ENCODE data around the gene TAOK2.
"Not testable (repeated sequence)": the region's sequence is repeated elsewhere in the genome, so short reads cannot be mapped to it uniquely, and the experiment has no call there.

TAOK2 gene

GRCh38 chr16:30011714-30012504 is 38.2 kb downstream of the TAOK2 start:
- TF ChIP-seq YY1 (IDR thresholded peaks at IDR 0.05; ENCODE audit: insufficient read depth, insufficient read length) (no peak), ZNF274 (IDR thresholded peaks at IDR 0.05; ENCODE audit: low read depth, low read length) (no peak), SUZ12 (IDR thresholded peaks at IDR 0.05; ENCODE audit: extremely low read depth, insufficient read depth, insufficient read length) (no peak)
- H3K4me3 ChIP-seq (ENCODE audit: insufficient read length, low read depth), result peak overlapping the region; percentile 29
- peaks cover 6% of the 10 kb centered on the region for H3K36me3 ChIP-seq (ENCODE audit: insufficient read depth, insufficient read length, low read length)
- peak overlapping the region; percentile 57 for H3K9ac ChIP-seq (ENCODE audit: insufficient read length, low read depth)
- H3K27me3 ChIP-seq (ENCODE audit: insufficient read depth, insufficient read length), result peaks cover 7% of the 10 kb centered on the region
- no peak for DNase-seq (ENCODE audit: low read depth, low spot score)
- H3K9me3 ChIP-seq (ENCODE audit: insufficient read depth, low read length), result no peaks in the 10 kb centered on the region
- H3K4me1 ChIP-seq (ENCODE audit: insufficient read depth, insufficient read length), result peaks cover 11% of the 10 kb centered on the region

GRCh38 chr16:30012598-30012997 is 38.9 kb downstream of the TAOK2 start:
- not testable (repeated sequence) for H3K9ac ChIP-seq (ENCODE audit: insufficient read length, low read depth); H3K4me3 ChIP-seq (ENCODE audit: insufficient read length, low read depth); DNase-seq (ENCODE audit: low read depth, low spot score)

GRCh38 chr16:30015450-30015849 is 41.8 kb downstream of the TAOK2 start:
- H3K9ac ChIP-seq (ENCODE audit: insufficient read length, low read depth); H3K9me3 ChIP-seq (ENCODE audit: insufficient read depth, low read length); H3K36me3 ChIP-seq (ENCODE audit: insufficient read depth, insufficient read length, low read length); H3K4me1 ChIP-seq (ENCODE audit: insufficient read depth, insufficient read length); H3K27me3 ChIP-seq (ENCODE audit: insufficient read depth, insufficient read length); H3K4me3 ChIP-seq (ENCODE audit: insufficient read length, low read depth); DNase-seq (ENCODE audit: low read depth, low spot score): not testable (repeated sequence)

More at GRCh38 chr16:30012598-30012997, 38.9 kb downstream of the TAOK2 start:
- H3K36me3 ChIP-seq (ENCODE audit: insufficient read depth, insufficient read length, low read length); H3K9me3 ChIP-seq (ENCODE audit: insufficient read depth, low read length); H3K27me3 ChIP-seq (ENCODE audit: insufficient read depth, insufficient read length): not testable (repeated sequence)
- H3K4me1 ChIP-seq (ENCODE audit: insufficient read depth, insufficient read length), result peaks cover 11% of the 10 kb centered on the region

GRCh38 chr16:30016555-30017276 is 43.0 kb downstream of the TAOK2 start:
- H3K4me3 ChIP-seq (ENCODE audit: insufficient read length, low read depth), result no peak overlapping the region
- H3K4me1 ChIP-seq (ENCODE audit: insufficient read depth, insufficient read length), result peaks cover 8% of the 10 kb centered on the region
- H3K9ac ChIP-seq (ENCODE audit: insufficient read length, low read depth), result no peak overlapping the region
- H3K36me3 ChIP-seq (ENCODE audit: insufficient read depth, insufficient read length, low read length), result no peaks in the 10 kb centered on the region
- no peaks in the 10 kb centered on the region for H3K9me3 ChIP-seq (ENCODE audit: insufficient read depth, low read length)
- H3K27me3 ChIP-seq (ENCODE audit: insufficient read depth, insufficient read length), result no peaks in the 10 kb centered on the region
- TF ChIP-seq YY1 (IDR thresholded peaks at IDR 0.05; ENCODE audit: insufficient read depth, insufficient read length) (no peak), SUZ12 (IDR thresholded peaks at IDR 0.05; ENCODE audit: extremely low read depth, insufficient read depth, insufficient read length) (no peak), ZNF274 (IDR thresholded peaks at IDR 0.05; ENCODE audit: low read depth, low read length) (no peak)
- no peak for DNase-seq (ENCODE audit: low read depth, low spot score)

GRCh38 chr16:30017277-30017656 is 43.6 kb downstream of the TAOK2 start:
- Histone ChIP-seq H3K4me1 (ENCODE audit: insufficient read depth, insufficient read length) (peaks cover 5% of the 10 kb centered on the region), H3K9ac (ENCODE audit: insufficient read length, low read depth) (no peak overlapping the region), H3K4me3 (ENCODE audit: insufficient read length, low read depth) (no peak overlapping the region), H3K36me3 (ENCODE audit: insufficient read depth, insufficient read length, low read length) (no peaks in the 10 kb centered on the region), H3K9me3 (ENCODE audit: insufficient read depth, low read length) (no peaks in the 10 kb centered on the region), H3K27me3 (ENCODE audit: insufficient read depth, insufficient read length) (no peaks in the 10 kb centered on the region)
- no peak for DNase-seq (ENCODE audit: low read depth, low spot score)
- TF ChIP-seq ZNF274 (IDR thresholded peaks at IDR 0.05; ENCODE audit: low read depth, low read length), result no peak

GRCh38 chr16:30017937-30018336 is 44.3 kb downstream of the TAOK2 start:
- not testable (repeated sequence) for H3K9ac ChIP-seq (ENCODE audit: insufficient read length, low read depth); DNase-seq (ENCODE audit: low read depth, low spot score); H3K9me3 ChIP-seq (ENCODE audit: insufficient read depth, low read length); H3K4me3 ChIP-seq (ENCODE audit: insufficient read length, low read depth); H3K4me1 ChIP-seq (ENCODE audit: insufficient read depth, insufficient read length); H3K27me3 ChIP-seq (ENCODE audit: insufficient read depth, insufficient read length); H3K36me3 ChIP-seq (ENCODE audit: insufficient read depth, insufficient read length, low read length)

- TF ChIP-seq ZNF274 (IDR thresholded peaks at IDR 0.05; ENCODE audit: low read depth, low read length) (no peak), SUZ12 (IDR thresholded peaks at IDR 0.05; ENCODE audit: extremely low read depth, insufficient read depth, insufficient read length) (no peak), YY1 (IDR thresholded peaks at IDR 0.05; ENCODE audit: insufficient read depth, insufficient read length) (no peak)
- H3K27me3 ChIP-seq (ENCODE audit: insufficient read depth, insufficient read length), result no peaks in the 10 kb centered on the region
- H3K4me1 ChIP-seq (ENCODE audit: insufficient read depth, insufficient read length), result peaks cover 5% of the 10 kb centered on the region
Measured at GRCh38 chr16:30018731-30019158, 45.1 kb downstream of the TAOK2 start.

More at GRCh38 chr16:30018731-30019158, 45.1 kb downstream of the TAOK2 start:
- no peak overlapping the region for H3K9ac ChIP-seq (ENCODE audit: insufficient read length, low read depth)
- H3K4me3 ChIP-seq (ENCODE audit: insufficient read length, low read depth), result no peak overlapping the region
- DNase-seq (ENCODE audit: low read depth, low spot score), result no peak
- H3K36me3 ChIP-seq (ENCODE audit: insufficient read depth, insufficient read length, low read length), result no peaks in the 10 kb centered on the region
- H3K9me3 ChIP-seq (ENCODE audit: insufficient read depth, low read length), result no peaks in the 10 kb centered on the region

All from NT2/D1 (cell line).